Upper lobe of right lung (tissue), 1 donor: ENCODE data around the gene MTPN. TPM values are rescaled to one million over a fixed set of nuclear protein-coding genes. Genes with fewer than 3 reads are reported as not detected.

Source experiments
- ATAC-seq: fragments of 200-7000 bp; cut with Tn5 transposase; one replicate; pipeline ENCODE4 v1.9.1; 2020; ENCODE audit warnings: mild to moderate bottlenecking, moderate library complexity
- DNase-seq: peaks from one replicate; pipeline ENCODE4 v3.0.0-alpha.2; 2020
- H3K27ac ChIP-seq: fragments of 200-600 bp; one replicate; pipeline ENCODE4 v1.8.0; 2022
- H3K27me3 ChIP-seq: fragments of 200-600 bp; one replicate; pipeline ENCODE4 v1.8.0; 2022; ENCODE audit warnings: mild to moderate bottlenecking
- H3K36me3 ChIP-seq: fragments of 200-600 bp; one replicate; pipeline ENCODE4 v1.8.0; 2022
- H3K4me1 ChIP-seq: fragments of 200-600 bp; one replicate; pipeline ENCODE4 v1.8.0; 2022
- H3K4me3 ChIP-seq: fragments of 200-600 bp; one replicate; pipeline ENCODE4 v1.8.0; 2022; ENCODE audit warnings: mild to moderate bottlenecking
- H3K9me3 ChIP-seq: fragments of 200-600 bp; one replicate; pipeline ENCODE4 v1.8.0; 2022
- intact Hi-C: fragments of 100-400 bp; cut with DNase I; formaldehyde crosslinking; loops from one replicate; pipeline ENCODE4 v1.11.0; 2022
- total RNA-seq: library from RNA; stranded (reverse); fragmentation: NEBNext Ultra II Directional; extraction: Animal tissue kit (Norgen Biotek cat#: 25700); gene quantifications from one replicate; pipeline ENCODE4 v1.2.1, GENCODE V29; 2021
- TF ChIP-seq, protein P1 (sequence below): fragments of 200-600 bp; IDR thresholded peaks from one replicate; pipeline ENCODE4 v1.8.0; 2022; ENCODE audit warnings: antibody characterized with exemption
- donor health status: DM: no; HTN: yes; CAD: no; lungs with severe emphysema.

The MTPN gene
- total RNA-seq, 1 donor from 2014 or later = 130 TPM

GRCh38 chr7:135977742-135978066, 545 bp upstream of the MTPN start:
- TF ChIP-seq, protein P1, sequence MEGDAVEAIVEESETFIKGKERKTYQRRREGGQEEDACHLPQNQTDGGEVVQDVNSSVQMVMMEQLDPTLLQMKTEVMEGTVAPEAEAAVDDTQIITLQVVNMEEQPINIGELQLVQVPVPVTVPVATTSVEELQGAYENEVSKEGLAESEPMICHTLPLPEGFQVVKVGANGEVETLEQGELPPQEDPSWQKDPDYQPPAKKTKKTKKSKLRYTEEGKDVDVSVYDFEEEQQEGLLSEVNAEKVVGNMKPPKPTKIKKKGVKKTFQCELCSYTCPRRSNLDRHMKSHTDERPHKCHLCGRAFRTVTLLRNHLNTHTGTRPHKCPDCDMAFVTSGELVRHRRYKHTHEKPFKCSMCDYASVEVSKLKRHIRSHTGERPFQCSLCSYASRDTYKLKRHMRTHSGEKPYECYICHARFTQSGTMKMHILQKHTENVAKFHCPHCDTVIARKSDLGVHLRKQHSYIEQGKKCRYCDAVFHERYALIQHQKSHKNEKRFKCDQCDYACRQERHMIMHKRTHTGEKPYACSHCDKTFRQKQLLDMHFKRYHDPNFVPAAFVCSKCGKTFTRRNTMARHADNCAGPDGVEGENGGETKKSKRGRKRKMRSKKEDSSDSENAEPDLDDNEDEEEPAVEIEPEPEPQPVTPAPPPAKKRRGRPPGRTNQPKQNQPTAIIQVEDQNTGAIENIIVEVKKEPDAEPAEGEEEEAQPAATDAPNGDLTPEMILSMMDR = no peak
- H3K36me3 ChIP-seq = peaks cover 5% of the 10 kb centered on the region
- ATAC-seq (no peak), DNase-seq (no peak)
- intact Hi-C loops = no loop called here
- no peaks in the 10 kb centered on the region for H3K9me3 ChIP-seq
- H3K27ac ChIP-seq = peak overlapping the region; percentile 90
- H3K4me3 ChIP-seq = peak overlapping the region; percentile 98
- peaks cover 54% of the 10 kb centered on the region for H3K4me1 ChIP-seq
- H3K27me3 ChIP-seq = no peaks in the 10 kb centered on the region

DNA sequence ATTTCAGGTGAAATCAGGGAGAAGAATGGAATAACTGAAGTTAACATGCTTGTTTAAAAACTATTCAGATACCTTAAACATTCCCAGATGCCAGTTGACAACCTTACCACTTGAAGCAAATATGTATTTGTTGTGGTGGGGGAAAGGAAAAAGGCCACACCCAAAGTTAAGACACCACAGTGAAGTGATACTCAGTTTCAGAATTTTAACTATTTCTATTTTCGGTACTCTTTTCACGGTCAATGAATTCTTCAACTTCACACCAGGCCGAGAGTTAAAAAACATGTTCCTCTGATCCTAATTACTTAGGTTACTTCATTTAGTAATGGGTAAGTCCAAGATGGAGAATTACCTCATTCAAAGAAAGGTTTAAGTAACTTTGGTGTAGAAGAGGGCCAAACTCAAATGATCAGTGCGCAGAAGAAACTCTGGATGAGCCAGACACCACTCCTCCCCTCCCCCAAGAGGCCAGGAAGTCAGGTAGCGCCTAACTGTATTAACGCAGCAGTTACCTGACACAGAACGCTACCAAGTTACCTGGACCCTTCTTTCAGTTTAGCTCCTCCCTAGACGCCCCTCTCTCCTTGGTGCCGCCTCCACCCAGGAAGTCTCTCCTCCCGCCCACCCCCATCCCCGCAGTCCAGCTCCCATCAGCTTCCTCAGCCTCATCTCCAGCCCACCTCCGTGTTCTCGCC, 700 bp downstream of the MTPN start:
- peak; percentile 5 for ATAC-seq

GRCh38 chr7:135975166-135975565, 2.0 kb downstream of the MTPN start:
- Histone ChIP-seq H3K4me1 (peaks cover 64% of the 10 kb centered on the region), H3K27ac (no peak overlapping the region), H3K4me3 (peak overlapping the region; percentile 98), H3K9me3 (no peaks in the 10 kb centered on the region), H3K36me3 (peaks cover 5% of the 10 kb centered on the region), H3K27me3 (no peaks in the 10 kb centered on the region)
- TF ChIP-seq, protein P1 = no peak
- no peak for DNase-seq
- intact Hi-C loops = no loop called here
- no peak for ATAC-seq

More for the DNA sequence above, 700 bp downstream of the MTPN start:
- intact Hi-C loops = no loop called here
- H3K27me3 ChIP-seq = no peaks in the 10 kb centered on the region
- no peaks in the 10 kb centered on the region for H3K9me3 ChIP-seq
- TF ChIP-seq, protein P1 = no peak
- peak overlapping the region; percentile 90 for H3K27ac ChIP-seq
- no peak for DNase-seq
- peaks cover 57% of the 10 kb centered on the region for H3K4me1 ChIP-seq
- peak overlapping the region; percentile 98 for H3K4me3 ChIP-seq
- peaks cover 5% of the 10 kb centered on the region for H3K36me3 ChIP-seq

GRCh38 chr7:135974667-135975066, 2.5 kb downstream of the MTPN start:
- ATAC-seq = no peak
- intact Hi-C loops = no loop called here

DNA sequence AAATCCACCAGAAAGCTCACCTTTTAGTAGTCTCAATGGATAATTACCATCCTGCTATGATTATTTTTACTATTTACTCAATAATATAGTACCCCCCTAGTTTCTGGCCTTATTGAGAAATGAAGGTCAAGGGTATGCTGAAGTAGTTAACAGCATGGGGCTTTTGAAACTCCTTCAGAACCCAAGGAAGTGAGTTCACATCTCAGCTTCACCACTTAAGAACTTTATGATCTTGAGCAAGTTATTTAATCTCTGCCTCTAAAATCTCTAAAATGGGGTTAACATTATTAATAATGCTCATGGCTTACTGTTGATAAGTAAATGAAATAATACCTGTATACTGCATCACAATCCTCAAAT, 5.8 kb downstream of the MTPN start:
- TF ChIP-seq, protein P1 = no peak
- peaks cover 54% of the 10 kb centered on the region for H3K4me1 ChIP-seq
- ATAC-seq = peak; percentile 53

More at GRCh38 chr7:135974667-135975066, 2.5 kb downstream of the MTPN start:
- Histone ChIP-seq H3K27me3 (no peaks in the 10 kb centered on the region), H3K9me3 (no peaks in the 10 kb centered on the region), H3K4me1 (peaks cover 60% of the 10 kb centered on the region), H3K36me3 (peaks cover 5% of the 10 kb centered on the region), H3K27ac (no peak overlapping the region), H3K4me3 (no peak overlapping the region)
- no peak for DNase-seq
- TF ChIP-seq, protein P1 = no peak

More for the DNA sequence above, 5.8 kb downstream of the MTPN start:
- Histone ChIP-seq H3K27ac (peak overlapping the region; percentile 55), H3K27me3 (no peaks in the 10 kb centered on the region), H3K4me3 (no peak overlapping the region), H3K36me3 (peaks cover 5% of the 10 kb centered on the region), H3K9me3 (no peaks in the 10 kb centered on the region)
- intact Hi-C loops = no loop called here
- no peak for DNase-seq
